Superior temporal gyrus (tissue), 1 donor: ENCODE results near the gene RNF145.
"Not testable (repeated sequence)": the region's sequence is repeated elsewhere in the genome, so short reads cannot be mapped to it uniquely, and the experiment has no call there.

Experiments
- DNase-seq: peaks from one replicate; pipeline ENCODE4 v3.0.0-alpha.2; 2016; ENCODE audit errors: extremely low spot score

The RNF145 gene

DNA sequence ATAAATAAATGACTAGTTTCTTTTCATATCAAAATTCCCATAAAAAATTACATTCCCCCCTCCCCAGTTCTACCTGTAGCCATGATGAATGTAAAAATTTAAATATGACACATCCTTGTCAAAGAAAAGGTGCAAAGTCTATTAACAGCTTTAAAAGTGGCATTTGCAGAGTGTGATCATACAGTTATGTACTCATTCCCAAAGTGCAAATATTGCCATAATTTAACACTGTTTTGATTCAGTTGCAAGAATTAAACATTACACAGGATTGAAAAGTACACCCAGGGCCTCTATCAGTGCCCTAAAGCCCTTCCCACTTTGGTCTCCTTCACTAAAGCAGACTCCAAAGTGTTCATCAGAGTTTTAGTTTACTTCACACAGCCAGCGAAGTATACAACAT, 51.8 kb downstream of the RNF145 start:
- no peak for DNase-seq

DNA sequence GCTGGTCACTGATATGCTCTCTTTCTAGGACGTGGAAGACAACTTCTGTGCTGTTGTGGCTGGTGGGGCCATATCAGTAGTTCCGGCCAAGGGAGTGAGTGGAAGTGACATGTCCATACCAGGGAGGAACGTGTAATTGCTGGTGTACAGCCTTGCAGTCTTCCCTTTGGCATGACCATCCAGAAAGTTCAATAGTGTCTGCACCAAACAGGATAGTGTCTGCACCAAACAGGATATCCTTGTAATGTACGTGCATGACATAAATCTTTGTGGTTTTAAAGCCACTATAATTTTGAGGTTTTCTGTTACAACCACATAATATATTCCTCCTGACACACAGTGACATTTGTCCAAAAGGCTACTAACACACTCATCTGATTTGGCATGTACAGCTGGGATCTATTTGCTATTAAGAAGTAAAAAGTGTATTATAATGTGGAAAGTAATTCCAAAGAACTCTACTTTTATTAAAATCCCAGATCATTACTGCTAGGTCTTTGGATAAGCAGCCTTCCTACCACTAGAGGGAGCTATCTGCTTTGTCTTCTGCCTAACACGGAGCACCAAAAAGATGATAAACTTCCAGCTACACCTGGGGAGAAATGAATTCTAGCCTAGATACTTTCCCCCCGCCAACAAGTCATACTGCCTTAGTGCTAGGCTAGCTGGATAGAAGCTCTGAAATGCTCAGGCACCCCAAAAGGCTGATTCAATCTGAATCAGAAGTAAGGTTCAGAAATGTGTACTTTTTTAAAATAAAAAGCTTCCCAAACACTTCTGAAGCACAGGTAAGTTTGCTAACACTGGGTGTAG, 52.7 kb downstream of the RNF145 start:
- DNase-seq = peak; percentile 88

DNA sequence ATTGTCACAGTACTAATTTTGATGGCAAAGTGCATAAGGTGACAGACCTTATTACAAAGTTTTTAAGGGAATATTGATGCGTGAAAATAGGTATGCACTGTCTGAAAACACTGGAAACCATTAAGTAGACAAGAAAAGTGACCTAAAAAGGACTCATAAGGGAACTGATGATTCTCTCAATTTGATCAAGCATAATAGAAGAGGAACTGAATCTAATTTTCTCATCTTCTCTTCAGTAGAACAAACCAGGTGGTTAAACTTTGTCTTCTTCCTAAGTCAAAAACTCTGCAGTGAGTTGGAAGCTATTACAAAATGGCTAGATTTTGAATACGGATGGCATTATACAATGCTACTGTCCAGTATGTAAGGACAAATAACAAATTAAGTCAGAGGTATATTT, 53.4 kb downstream of the RNF145 start:
- DNase-seq = no peak

DNA sequence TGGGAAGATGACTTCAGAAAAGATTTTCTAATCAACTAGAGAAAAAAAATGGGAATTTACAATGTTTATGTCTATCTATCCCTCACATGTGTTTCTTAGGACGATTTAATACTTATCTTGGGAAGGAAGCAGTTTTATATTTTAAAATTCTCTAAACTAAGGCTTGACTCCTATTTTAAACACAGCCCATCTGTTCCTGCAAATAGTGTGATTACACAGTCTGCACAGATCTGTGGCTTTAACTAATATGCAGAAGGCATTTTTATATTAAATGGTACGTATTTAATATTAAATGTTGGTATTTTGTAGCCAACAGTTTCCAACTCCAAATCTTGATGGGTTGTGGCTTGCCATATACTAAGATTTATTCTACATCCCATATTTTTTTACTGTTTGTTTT, 56.5 kb downstream of the RNF145 start:
- no peak for DNase-seq

DNA sequence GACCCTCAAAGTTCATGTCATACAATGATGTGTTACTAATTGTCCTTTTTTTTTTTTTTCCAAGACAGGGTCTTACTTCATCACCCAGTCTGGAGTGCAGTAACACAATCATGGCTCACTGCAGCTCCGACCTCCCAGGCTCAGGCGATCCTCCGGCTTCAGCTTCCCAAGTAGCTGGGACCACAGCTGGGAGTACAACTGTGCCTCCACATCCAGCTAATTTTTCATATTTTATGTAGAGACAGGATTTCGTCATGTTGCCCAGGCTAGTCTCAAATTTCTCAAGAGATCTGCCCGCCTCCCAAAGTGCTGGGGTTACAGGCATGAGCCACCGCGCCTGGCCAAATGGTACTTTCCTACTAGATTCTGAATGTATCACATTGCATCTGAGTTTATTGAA, 60.3 kb downstream of the RNF145 start:
- DNase-seq = no peak

DNA sequence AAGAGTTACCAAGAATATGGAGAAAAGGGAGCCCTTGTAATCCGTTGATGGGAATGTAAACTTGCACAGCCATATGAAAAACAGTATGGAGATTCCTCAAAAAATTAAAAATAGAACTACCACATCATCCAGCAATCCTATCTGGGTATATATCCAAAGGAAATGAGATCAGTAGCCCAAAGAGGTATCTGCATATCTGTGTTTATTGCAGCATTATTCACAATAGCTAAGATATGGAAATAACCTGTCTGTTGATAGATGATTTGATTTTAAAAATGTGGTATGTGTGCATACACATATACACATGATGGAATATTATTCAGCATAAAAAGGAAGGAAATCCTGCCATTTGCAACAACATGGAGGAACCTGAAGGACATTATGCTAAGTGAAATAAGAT, 61.4 kb downstream of the RNF145 start:
- no peak for DNase-seq

DNA sequence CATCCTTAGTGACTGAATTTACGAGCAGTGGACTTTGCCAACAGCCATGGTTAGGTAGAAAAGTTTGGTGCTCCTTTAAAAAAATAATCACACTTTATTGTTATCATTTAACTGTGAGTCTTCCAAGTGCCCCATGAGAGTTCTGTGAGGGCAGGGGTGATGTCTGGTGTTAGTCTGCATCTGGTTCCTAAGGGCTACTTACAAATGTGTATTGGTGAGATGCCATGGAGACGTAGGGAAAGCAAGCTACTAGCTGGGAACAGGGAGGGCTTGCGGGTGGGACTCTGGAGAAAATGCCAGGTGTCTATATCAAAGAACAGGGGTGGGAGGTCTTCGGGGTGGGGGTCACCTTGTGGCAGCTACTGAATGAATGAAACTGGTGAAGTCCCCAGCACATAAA, 62.5 kb downstream of the RNF145 start:
- DNase-seq = no peak

DNA sequence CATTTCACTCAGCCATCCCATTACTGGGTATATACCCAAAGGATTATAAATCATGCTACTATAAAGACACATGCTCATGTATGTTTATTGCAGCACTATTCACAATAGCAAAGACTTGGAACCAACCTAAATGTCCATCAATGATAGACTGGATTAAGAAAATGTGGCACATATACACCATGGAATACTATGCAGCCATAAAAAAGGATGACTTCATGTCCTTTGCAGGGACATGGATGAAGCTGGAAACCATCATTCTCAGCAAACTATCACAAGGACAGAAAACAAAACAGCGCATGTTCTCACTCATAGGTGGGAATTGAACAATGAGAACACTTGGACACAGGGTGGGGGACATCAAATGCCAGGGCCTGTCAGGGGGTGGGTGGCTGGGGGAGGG, 64.2 kb downstream of the RNF145 start:
- not testable (repeated sequence) for DNase-seq

DNA sequence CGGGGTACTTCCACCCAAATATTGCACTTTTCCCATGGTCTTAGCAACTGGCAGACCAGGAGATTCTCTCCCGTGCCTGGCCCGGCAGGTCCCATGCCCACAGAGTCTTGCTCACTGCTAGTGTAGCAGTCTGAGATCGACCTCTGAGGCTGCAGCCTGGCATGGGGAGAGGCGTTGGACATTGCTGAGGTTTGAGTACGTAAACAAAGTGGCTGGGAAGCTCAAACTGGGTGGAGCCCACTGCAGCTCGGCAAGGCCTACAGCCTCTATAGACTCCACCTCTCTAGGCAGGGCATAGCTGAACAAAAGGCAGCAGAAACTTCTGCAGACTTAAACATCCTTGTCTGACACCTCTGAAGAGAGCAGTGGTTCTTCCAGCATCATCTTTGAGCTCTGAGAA, 69.6 kb downstream of the RNF145 start:
- DNase-seq = no peak

DNA sequence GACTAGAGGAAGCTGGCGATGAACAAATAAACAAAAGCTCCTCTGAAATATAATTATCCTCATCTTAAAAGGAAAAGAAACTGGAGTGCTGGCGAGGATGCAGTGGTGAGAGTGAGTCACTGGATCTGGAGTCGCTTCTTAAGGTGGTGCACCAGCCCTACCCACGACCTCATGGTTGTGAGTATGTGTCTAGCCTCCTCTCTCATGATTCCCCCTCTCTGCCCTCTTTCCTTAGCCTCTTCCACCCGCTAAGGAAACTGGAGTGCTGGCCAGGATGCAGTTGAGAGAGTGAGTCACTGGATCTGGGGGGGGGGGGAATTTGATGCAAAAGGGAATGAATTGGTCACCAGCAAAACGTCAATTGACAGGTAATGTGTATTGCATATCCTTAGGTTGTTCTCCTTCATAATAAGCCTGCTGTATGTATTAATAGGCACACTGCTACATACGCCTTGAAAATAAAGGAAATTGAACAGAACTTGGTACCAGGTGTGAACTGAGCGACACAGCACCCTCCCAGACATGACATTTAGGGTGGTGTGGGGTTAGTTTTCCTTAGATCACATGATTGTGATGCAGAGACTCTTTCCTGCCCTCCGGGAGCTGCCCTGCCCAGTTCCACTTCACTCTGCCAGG, 73.3 kb downstream of the RNF145 start:
- DNase-seq = no peak

DNA sequence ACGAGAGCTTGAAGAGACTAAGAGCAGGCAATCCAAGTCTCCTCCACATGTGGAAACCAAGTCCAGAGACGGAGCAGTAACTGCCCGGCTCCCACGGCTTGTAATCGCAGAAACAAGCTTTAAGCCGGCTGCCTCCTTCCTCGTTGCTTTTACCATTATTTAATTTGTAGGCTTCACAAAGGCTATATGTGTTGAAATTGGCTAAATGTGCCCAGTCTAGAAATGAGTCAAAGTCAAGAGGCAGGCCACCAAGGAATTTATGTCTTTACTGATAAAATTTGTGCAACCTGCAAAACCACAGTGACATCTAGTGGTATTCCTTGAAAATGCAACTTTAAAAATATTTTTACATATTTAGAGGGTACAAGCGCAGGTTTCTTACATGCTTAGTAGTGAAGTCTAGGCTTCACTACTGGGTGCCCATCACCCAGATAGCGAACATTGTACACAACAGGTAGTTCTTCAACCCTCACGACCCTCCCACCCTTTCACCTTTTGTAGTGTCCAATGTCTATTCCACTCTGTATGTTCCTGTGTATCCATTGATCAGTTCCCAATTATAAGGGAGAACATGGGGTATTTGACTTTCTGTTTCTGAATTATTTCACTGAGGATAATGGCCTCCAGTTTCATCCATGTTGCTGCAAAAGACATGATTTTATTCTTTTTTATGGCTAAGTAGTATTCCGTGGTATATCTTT, 76.2 kb downstream of the RNF145 start:
- peak; percentile 78 for DNase-seq

DNA sequence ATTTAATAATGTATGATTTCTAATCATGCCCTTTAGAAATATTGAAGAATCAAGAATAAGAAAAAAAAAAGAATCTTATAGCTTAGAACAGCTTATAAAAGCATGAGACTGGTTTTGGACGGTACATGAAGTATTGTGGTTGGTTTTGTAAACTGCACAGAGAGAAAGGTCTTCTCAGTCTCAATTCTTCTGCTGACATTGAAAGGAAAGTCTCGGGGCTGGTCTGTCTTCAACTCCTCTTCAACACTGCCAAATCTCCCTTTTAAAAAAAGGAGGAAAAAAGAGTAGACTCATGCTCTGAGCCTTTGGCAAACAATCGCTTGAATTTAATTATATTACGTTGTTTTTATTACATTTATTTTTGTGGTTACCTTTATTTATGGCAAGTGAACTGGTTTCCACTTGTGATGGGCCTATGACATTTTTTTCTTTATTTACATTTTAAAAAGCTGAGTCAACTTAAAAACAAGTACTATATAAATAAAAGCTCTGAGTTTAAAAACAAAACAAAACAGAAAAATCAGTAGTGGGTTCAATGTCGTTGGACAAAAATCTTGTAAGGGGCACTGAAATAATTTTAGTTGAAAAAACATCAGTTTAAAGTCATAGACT, 76.8 kb downstream of the RNF145 start:
- no peak for DNase-seq

DNA sequence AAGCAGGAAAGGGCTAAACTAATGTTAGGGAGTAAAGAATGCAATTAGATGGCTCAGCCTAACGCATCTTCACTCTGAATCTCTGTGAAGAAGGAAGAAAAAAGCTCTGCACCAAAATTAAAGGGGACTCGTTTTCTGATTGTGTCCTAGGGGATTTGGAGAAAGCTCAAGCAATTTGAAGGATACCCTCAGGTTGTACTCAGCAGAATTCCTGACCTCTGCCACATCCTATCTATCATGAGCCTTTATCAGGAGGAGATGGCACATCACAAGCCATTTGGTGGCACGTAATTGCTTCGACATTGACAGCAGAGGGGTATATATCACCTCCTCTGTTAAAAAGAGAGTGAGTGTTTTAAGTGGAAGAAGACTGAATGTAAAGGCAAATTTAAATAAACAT, 77.4 kb downstream of the RNF145 start:
- no peak for DNase-seq

DNA sequence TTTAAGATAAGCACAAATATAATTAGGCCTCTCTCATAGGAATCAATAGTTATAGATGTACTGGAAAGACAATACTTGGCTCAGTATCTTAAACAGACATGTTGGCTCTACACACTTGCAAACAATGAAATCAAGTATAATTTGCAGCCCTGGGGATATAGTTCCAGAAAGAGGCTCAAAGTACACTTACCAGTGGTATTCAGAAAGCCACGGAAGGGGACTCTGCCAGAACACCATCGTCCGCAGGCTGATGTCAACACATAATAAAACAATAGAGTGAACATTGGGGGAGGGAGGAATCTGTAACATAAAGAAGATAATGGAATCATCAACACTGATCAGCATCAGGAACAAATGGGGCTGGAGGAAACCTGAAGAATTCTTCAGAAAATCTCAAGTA, 78.5 kb downstream of the RNF145 start:
- no peak for DNase-seq

DNA sequence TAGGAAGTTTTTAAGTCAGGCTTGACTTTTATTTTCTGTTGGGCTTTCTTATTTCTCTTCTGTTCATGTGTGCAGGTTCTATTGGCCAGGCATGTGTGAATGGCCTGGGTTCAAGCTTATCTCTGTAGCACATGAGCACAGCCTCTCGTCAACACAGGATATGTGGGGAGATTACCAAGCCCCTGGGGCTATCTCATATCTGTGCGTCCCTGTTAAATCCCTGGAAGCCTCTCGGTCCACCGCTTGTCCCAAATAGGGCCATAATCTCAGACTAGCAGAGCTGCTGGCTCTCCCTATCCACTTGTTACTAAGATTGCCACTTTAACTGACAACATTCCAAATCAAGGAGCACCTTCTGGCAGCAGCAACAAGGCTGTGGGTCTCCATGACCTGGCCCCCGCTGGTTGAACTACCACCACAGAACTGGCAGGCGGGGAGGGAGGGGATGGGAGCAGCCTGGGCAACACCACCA, 81.2 kb downstream of the RNF145 start:
- DNase-seq = no peak

DNA sequence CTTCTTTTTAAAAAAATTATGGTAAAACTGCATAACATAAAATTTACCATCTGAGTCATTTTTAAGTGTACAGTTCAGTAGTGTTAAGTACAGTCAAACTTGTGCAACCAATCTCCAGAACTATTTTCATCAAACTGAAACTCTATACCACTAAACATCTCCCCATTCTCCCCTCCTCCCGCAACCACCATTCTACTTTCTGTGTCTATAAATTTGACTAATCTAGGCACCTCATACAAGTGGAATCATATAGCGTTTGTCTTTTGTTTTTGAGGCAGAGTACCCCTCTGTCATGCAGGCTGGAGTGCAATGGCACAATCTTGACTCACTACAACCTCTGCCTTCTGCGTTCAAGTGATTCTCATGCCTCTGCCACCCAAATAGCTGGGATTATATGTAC, 85.7 kb downstream of the RNF145 start:
- no peak for DNase-seq

DNA sequence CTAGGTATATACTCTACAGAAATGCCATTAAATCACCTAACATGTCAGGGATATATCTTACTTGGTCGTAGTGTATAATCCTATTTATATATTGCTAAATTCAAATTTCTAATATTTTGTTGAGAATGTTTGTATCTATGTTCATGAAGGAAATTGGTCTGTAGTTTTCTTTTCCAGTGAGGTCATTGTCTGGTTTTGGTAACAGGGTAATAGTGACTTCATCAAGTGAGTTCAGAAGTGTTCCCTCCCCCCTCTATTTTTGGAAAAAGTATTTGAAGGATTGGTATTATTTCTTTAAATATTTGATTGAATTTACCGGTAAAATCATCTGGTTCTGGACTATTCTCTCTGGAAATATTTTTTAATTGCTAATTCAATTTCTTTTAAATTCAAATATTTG, 86.2 kb downstream of the RNF145 start:
- no peak for DNase-seq

DNA sequence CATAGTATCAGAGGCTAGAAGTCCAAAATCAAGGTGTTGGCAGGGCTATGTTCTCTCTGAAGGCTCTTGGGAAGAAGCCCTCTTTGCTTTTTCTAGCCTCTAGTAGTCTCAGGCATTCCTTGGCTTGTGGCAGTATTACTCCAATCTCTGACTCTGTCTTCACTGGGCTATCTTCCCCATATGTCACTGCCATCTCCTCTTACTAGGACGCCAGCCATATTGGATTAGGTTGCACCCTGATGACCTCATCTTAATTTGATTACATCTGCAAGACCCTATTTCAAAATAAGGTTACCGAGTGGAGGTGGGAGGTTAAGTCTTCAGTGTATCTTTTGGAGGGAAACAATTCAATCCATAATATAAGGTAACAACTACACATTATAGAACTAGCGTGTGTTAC, 88.3 kb downstream of the RNF145 start:
- no peak for DNase-seq

DNA sequence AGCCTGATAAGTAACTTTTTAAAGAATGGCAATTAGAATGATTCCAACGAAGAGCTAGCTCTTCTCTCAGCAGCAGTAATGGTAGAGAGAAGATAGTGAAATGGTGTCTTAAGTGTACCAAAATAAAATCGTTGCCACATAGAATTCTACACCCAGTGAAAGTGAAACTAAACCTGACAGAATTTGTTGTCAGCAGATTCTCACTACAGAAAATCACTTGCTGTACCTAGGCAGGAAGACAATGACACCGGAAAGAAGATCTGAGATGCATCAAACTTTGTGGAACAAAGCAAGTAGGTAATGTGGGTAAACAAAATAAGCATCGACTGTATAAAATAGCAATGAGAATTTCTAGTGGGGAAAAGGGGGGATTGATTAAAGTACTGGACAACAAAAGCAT, 88.9 kb downstream of the RNF145 start:
- DNase-seq = no peak

DNA sequence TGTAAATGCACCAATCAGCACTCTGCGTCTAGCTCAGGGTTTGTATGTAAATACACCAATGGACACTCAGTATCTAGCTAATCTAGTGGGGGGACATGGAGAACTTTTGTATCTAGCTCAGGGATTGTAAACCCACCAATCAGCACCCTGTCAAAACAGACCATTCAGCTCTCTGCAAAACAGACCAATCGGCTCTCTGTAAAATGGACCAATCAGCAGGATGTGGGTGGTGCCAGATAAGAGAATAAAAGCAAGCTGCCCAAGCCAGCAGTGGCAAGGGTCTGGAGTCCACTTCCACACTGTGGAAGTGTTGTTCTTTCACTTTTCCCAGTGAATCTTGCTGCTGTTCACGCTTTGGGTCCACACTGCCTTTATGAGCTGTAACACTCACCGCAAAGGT, 89.5 kb downstream of the RNF145 start:
- DNase-seq = not testable (repeated sequence)

DNA sequence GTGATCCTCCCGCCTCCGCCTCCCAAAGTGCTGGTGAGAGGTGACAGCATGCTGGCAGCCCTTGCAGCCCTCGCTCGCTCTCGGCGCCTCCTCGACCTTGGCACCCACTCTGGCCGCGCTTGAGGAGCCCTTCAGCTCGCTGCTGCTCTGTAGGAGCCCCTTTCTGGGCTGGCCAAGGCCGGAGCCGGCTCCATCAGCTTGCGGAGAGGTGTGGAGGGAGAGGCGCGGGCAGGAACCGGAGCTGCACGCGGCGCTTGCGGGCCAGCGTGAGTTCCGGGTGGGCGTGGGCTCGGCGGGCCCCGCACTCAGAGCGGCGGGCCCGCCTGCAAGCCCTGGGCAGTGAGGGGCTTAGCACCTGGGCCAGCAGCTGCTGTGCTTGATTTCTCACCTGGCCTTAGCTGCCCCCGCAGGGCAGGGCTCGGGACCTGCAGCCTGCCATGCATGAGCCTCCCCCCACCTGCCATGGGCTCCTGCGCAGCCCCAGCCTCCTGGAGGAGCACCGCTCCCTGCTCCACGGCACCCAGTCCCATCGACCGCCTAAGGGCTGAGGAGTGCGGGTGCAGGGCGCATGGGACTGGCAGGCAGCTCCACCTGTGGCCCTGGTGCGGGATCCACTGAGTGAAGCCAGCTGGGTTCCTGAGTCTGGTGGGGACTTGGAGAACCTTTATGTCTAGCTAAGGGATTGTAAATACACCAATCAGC, 90.2 kb downstream of the RNF145 start:
- DNase-seq = not testable (repeated sequence)

DNA sequence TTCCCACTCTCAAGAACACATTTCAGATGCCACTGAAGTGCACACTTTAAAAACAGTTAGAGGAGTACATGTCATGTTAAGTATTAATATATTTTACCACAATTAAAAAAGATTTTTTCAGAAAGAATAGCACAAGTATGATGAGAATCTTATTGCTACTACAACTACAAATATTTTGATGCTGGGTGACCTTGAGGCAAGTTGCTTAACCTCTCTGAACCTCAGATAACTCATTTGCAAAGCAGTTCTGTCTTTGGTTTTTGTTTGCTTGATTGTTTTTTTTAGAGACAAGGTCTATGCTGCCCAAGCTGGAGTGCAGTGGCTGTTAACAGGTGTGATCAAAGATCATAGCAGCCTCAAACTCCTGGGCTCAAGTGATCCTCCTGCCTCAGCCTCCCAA, 95.9 kb downstream of the RNF145 start:
- DNase-seq = no peak
